ENCODE results near the gene CSF2RB.

The CSF2RB gene

DNA sequence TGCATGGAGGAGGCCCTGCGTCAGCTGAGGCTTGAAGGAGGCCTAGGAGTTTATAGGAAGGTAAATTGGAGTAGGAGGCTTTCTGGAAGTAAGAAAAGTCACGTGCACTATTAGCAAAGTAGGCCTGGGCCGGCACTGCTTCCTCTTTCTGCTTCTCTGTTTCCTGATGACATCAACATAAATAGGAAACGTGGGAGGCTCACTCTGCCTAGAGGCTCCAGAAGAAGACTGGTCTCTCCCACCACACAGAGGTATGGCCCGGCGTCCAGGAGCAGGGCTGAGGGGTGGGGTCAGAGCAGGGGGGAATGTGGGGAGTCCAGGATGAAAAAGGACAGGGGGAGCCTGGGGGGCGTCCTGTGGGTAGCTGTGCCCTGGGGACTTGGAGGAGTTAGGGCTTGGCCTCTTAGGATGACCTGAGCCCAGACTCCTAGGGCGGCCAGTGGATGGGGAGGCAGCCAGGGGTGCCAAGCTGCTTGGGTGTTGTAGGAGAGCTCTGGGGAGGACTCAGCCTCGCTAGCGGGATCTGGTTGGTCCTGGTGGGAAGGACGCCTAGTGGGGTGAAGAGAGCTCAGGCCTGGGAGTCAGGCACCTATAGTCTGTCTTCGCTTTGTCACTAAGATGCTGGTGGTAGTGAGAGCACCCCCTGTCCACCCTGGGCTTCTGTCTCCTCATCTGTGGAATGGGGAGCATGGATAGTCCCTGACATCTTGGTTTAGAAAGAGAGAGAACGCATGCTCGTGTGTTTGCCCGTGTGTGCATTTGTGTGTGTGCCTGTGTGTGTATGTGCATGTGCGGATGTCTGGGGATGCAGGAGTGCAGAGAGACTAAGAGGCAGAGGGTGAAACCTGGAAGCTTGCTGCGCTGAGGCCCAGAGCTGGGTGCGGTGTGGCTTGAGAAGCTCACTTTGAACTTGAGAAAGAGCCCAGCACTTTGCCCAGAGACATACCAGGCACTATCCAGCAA, at the start of gene CSF2RB:
Gene CSF2RB (plus strand): TSS at position 202 of the 963 bp plus-strand sequence. CDS start 8,580 bp downstream, outside the sequence.
- FAIRE-seq = no peak

DNA sequence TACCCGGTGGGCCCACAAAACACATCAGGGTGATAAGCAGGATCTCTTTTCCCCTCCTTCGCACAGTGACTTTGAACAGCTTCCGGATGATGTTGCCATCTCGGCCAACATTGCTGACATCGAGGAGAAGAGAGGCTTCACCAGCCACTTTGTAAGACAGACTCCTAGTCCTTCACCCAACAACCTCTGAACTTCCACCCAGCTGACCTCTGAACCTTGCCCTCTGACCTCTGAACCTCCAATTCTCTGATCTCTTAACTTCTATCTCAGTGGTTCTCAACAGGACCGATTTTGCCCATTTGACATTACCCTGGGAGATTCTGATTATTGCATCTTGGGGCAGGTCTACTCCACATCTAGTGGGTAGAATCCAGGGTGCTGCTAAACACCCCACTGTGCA, 49.4 kb upstream of the CSF2RB start:
- FAIRE-seq = no peak

DNA sequence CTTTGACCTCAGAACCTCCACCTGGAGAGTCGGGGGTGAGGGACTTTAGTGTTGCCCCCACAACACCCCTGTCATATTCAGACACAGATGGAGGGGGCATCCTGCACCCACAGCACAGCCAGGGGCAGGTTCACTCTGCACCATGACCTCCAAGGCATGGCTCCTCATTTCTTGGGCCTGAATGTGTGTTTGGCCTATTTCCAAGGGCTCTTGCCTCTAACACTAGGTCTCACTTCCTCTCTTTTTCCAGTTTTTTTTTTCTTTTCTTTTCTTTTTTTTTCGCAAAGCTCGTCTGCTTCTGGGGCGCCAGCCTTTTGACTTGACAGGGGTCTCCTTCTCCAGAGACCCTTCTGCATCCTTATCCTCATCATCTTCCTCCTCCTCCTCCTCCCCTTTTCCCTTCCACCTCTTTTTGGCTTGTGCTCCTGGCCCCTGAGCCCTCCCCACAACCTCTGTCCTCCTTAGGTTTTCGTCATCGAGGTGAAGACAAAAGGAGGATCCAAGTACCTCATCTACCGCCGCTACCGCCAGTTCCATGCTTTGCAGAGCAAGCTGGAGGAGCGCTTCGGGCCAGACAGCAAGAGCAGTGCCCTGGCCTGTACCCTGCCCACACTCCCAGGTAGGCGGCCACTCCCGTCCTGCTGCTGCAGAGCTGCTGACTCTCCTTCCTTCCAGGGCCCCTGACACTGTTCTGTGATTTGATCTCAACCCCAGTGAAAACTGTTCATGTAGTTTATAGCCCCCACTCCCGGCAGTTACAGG, 48.8 kb upstream of the CSF2RB start:
- no peak for FAIRE-seq

GRCh38 chr22:36865346-36865745, 48.1 kb upstream of the CSF2RB start:
- FAIRE-seq = no peak

DNA sequence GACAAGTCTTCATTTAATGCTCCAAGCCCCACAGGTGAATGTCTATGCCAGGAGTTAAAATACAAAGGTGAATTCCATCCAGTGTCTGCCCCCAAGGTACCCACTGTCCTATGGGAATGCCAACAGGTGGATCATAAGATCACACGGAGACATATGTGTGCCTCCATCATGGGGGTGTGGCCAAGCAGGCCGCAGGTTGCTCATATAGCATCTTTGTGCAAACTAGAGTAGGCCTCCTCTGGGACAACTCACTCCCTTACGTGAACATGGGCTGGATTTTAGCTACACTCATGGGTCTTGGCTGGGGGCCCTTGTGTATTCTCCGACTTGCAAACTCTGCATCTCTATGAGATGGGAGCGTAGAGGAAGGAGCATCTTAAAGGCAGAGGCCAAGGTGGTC, 45.7 kb upstream of the CSF2RB start:
- no peak for FAIRE-seq

GRCh38 chr22:36868546-36869181, 44.8 kb upstream of the CSF2RB start:
- no peak for FAIRE-seq

GRCh38 chr22:36870250-36870649, 43.2 kb upstream of the CSF2RB start:
- FAIRE-seq = no peak

DNA sequence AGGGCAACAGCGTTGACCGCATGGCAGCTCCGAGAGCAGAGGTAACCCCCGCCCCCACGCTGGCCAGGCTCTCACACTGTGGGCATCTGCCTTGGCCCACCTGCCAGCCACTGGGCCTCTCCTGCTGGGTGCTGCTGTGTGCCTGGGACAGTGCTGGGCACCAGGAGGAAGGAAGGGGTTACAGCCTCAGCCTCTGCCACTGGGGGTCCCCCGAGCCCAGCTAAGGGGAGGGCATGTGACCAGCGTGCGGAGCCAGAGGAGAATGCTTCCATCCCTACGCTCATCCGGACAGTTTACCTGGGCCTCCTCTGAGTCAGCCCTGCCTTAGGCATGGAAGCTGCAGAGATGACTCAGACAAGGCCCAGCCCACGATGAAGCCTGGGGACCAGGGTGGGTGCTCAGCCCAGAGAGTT, 41.8 kb upstream of the CSF2RB start:
- FAIRE-seq = no peak

DNA sequence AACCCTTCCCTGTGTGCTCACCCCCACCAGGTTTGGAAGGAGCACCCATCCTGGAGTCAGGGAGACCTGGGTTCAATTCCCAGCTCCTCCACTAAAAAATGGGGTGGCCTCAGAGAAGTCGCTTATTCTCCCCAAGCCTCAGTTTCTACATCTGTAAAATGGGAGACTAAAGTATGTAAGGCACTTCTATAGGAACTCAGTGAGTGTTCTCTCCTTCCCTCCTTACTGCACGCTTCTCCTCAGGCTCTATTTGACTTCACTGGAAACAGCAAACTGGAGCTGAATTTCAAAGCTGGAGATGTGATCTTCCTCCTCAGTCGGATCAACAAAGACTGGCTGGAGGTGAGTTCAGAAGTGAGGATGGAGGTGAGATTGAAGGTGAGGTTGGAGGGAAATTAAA, 41.3 kb upstream of the CSF2RB start:
- FAIRE-seq = no peak

DNA sequence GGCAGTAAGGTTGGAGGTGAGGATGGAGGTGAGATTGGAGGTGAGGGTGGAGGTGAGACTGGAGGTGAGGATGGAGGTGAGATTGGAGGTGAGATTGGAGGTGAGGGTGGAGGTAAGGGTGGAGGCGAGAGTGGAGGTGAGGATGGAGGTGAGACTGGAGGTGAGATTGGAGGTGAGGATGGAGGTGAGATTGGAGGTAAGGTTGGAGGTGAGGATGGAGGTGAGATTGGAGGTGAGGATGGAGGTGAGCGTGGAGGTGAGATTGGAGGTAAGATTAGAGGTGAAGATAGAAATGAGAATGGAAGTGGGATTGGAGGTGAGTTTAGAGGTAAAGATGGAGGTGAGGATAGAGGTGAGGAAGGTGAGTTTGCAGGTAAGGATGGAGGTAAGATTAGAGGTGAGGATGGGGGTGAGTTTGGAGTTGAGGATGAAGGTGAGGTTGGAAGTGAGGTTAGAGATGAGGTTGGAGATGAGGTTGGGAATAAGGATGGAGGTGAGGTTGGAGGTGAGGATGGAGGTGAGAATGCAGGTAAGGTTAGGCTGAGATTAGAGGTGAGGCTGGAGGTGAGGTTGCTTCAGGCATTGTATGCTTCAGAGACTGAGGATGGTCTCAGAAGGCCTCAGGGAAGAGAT, 40.4 kb upstream of the CSF2RB start:
- FAIRE-seq = no peak

GRCh38 chr22:36873614-36874308, 39.7 kb upstream of the CSF2RB start:
- FAIRE-seq = no peak

- FAIRE-seq = no peak
Measured at GRCh38 chr22:36874309-36874696, 39.1 kb upstream of the CSF2RB start.

GRCh38 chr22:36874736-36875135, 38.7 kb upstream of the CSF2RB start:
- FAIRE-seq = no peak

DNA sequence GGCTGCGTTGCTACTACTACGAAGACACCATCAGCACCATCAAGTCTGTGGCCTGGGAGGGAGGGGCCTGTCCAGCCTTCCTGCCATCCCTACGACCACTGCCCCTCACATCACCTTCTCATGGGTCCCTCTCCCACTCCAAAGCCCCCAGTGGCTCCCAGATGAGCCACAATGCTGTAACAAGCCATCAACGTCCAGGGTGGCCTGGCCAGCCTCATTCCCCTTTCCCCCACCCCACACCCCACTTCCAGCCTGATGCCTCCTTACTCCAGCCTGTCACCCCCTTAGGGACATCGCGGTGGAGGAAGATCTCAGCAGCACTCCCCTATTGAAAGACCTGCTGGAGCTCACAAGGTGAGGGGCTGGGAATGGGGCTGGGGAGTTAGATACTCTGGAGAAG, 37.7 kb upstream of the CSF2RB start:
- FAIRE-seq = no peak

GRCh38 chr22:36879775-36880174, 33.7 kb upstream of the CSF2RB start:
- no peak for FAIRE-seq

- no peak for FAIRE-seq
Measured at GRCh38 chr22:36881504-36882245, 31.8 kb upstream of the CSF2RB start.

GRCh38 chr22:36884349-36885158, 28.9 kb upstream of the CSF2RB start:
- no peak for FAIRE-seq

GRCh38 chr22:36885474-36885873, 28.0 kb upstream of the CSF2RB start:
- no peak for FAIRE-seq

- no peak for FAIRE-seq
Measured at GRCh38 chr22:36886016-36886415, 27.4 kb upstream of the CSF2RB start.

DNA sequence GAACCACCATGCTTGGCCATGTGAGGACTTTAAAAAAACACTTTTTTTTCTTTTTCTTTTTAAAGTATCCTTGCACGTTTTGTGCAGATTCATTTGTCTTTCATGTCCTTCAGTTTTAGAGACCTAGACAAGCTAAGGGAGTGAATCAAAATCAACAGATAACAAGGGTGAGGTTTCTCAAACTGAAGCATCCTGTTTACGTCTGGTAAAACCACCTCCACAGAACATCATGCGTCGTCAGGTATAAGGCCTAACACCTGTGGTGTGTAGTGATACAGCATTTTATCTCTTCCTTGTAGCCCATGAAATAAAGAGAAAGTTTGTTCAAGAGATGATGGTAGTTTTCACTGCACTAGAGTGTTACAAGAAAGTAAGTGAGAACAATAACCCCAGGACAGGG, 26.3 kb upstream of the CSF2RB start:
- no peak for FAIRE-seq

DNA sequence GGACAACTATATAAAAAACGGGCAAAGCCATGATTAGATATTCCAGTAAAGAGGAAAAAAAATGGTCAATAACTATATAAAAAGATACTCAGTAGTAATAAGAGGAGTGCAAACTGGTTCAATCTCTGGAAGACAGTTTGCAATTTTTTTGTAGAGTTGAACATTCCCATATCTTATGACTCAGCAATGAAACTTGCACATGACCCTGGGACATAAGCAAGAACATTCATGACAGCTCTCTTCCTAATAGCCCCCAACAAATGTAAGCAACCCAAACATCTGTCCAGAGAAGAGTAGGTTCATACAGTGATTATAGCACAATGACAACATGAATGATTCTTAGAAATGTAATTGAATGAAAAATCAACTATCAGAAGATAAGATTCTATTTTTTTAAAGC, 21.8 kb upstream of the CSF2RB start:
- FAIRE-seq = no peak
